HG02678 (cell line): ENCODE data around the gene RNF34.
"Not testable (repeated sequence)": the region's sequence is repeated elsewhere in the genome, so short reads cannot be mapped to it uniquely, and the experiment has no call there.

Experiments
- ATAC-seq: cut with Tn5 transposase; IDR thresholded peaks from one replicate; pipeline ENCODE4 v1.9.1; 2021; ENCODE audit warnings: mild to moderate bottlenecking, moderate library complexity; ENCODE audit not compliant: unreplicated experiment

The RNF34 gene, protein sequence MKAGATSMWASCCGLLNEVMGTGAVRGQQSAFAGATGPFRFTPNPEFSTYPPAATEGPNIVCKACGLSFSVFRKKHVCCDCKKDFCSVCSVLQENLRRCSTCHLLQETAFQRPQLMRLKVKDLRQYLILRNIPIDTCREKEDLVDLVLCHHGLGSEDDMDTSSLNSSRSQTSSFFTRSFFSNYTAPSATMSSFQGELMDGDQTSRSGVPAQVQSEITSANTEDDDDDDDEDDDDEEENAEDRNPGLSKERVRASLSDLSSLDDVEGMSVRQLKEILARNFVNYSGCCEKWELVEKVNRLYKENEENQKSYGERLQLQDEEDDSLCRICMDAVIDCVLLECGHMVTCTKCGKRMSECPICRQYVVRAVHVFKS

DNA sequence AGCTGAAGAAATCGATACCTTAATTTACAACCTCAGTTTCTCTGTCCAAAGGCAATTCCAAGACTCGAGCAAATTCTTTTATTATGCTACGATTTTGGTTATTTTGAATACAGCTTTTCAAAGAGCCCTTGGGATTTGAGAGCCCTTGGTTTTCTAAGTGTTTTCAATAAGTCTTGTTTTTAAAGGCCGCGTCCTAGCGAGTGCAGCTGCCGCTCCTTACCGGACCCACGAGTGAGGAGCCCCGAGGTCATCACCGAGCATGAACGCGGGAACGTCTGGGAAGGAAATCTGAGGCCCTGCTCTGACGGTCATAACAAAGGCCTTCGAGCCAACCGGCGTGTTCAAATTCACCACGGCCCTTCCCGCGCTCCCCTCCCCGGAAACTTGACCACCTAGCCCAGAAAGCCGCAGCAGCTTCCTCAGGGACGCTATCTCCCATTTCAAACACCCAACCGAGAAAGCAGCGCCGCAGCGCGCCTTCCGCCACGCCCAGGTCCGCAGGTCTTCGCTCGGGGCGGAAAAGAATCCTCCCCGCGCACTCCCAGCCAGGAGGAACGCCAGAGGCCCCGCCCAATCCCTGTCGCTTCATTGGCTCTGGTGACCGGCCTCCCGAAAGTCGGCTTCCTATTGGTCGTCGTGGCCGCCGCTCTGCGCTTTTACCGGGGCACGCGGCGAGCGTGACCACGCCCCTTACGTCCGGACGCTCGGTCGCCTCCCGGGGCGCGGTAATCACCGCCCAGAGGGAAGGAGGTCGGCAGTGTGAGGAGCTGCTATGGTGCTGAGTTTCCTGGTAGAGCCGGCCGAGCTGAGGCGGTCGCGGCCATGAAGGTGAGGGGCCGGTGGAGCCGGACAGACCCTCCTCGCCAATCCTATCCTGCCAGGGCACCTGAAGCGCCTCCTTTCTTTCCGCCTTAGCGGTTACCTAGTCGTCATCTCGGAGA, at the start of gene RNF34:
RNF34 (plus strand) TSS at position 728 of the 941 bp plus-strand sequence; CDS start at position 823, 95 bp downstream.
- peak; percentile 92 for ATAC-seq

DNA sequence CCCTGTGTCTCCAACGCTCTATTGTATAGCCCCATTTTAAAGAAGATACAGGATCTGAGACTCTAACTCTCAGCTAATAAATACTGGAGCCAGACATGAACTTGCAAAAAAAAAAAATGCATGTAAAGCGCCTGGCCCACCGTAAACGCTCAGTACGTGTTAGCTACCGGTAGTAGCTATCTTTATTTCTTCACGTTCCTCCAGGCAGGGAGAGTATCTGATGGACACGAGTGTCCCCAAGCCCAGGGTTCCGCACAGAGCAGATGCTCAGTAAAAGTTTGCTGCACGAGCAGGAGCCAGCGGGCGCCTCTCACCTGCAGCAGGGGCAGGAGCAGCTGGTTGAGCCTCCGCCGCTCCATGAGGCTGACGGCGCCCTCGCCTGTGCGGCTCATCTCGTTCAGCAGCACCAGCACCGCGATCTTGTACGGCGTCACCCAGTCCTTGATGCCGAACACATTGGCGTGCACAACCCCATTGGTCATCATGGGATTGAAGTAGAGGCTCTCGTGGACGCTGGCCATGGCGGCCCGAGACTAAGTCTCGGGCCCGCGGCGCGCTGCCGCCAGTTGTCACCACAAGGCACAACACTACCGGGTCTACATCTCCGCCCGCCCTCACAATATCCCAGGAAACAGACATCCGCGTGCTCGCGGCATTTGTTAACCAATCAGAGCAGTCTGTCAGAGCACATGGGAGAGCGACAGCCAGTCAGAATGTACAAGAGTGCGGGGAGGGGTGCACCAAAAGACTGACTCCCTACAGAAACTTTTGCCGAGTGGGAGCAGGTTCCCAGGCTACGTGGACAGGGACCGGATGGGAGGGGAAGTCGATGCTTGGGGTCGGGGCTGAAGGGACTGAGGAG, 47.9 kb upstream of the RNF34 start, which contains the start of gene ANAPC5:
ANAPC5 (minus strand) TSS at position 592 of the 862 bp plus-strand sequence; CDS start at position 521, 71 bp downstream.
- ATAC-seq = peak; percentile 96

DNA sequence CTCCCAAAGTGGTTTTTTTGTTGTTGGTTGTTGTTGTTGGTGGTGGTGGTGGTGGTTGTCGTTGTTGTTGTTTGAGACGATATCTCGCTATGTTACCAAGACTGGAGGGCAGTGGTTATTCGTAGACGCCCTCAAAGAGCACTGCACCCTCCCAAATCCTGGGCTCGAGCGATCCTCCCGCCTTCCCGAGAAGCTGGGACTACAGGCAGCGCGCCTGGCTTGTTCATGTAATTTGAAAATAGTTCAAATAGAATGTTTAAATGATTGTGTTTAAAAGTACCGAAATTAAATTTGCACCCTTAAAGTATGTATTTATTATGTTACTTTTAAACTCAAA, 47.3 kb upstream of the RNF34 start:
- ATAC-seq = no peak

DNA sequence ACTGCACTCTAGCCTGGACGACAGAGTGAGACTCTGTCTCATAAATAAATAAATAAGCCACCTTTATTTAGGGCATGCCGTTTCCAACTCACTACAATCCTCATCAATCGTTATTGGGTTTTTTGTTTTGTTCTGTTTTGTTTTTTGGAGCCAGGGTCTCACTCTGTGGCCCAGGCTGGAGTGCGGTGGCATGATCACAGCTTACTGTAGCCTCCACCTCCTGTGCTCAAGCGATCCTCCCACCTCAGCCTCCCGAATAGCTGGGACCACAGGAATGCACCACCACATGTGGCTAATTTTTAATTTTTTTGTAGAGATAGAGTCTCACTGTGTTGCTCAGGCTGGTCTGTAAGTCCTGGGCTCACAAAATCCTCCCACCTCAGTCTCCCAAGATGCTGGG, 44.1 kb upstream of the RNF34 start:
- no peak for ATAC-seq

DNA sequence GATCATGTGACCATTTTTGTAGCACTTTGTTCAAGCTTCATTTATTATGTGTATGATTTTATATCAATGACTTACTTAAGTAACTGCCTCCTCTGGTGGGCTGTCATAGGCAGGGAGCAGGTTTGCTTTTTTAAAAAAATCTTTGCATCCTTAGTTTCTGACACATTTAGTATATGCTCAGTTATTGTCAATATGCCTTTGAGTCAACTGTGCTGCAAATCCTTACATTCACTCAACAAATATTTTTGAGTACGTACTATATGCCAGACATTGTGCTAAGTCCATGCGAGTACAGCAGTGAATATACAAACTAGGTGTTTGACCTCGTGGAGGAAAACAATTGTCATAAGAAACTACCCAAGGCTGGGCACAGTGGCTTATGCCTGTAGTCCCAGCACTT, 43.3 kb upstream of the RNF34 start:
- no peak for ATAC-seq

DNA sequence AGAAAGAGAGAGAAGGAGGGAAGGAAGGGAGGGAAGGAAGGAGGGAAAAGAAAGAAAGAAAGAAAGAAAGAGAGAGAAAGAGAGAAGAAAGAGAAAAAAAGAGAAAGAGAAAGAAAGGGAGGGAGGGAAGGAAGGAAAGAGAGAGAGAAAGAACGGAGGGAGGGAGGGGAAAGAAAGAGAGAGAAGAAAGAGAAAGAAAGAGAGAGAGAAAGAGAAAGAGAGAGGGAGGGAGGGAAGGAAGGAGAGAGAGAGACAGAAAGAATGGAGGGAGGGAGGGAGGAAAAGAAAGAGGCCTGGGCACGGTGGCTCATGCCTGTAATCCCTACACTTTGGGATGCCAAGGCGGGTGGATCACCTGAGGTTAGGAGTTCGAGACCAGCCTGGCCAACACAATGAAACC, 42.6 kb upstream of the RNF34 start:
- ATAC-seq = no peak

DNA sequence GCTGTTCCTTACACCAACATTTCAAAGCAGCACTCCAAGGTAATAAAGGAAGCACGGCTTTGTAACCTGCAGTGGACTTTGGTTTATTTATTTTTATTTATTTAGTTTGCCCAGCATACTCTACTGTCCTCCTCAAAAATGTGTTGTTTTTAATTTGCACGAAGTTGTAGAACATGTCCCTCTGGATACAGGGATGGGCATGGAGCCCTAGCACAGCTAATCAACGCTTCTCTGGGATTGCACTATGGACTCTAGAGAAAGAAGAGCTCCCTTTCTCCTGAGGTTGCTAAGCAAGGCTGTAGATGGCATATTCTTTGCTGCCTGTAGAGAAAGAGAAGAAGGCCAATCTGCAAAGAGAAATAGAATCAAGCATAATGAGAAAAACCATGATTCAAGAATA, 41.8 kb upstream of the RNF34 start:
- no peak for ATAC-seq

DNA sequence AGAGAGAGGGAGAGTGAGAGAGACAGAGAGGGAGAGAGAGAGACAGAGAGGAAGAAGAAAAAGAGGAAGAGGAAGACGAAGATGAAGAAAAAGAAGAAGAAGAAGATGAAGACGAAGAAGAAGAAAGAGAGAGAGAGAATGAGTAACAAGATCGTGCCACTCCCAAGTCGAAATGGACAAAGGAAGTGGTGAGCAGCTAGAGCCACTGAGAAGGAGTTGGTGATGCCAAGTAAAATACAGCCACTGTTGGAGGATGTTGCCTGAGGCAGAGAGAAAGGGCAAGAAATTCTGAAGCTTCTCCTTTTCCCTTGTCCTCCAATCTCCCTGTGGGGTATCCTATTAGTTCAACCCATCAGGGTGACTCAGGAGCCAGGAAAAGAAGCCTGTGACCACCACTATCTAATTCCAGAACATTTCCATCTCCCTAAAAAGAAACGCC, 35.2 kb upstream of the RNF34 start:
- ATAC-seq = no peak

DNA sequence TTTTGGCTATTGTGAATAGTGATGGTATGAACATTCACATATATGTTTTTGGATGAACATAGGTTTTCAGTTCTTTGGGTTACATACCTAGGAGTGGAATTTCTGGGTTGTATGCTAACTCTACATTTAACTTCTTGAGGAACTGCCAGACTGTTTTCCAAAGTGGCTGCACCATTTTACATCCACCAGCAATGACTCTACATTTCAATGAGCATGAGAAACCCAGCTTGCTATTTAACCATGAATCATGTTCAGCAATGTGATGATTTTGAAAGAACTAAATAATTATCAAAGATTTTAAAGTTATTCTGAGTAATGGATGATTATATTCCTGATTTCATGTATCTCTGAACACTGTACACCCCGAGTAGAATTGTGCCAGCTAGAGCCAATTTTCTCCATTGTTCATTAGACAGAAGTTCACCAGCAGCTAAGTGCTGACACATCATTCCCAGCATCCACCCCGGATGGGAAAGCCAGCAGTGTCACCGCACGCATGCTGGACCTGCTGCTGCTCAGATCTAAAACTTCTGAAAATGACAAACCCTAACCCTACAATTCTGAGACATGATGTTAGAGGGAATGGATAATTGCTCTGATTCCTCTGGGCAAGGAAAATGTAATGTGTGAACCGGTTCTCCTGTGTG, 34.4 kb upstream of the RNF34 start:
- ATAC-seq = no peak

DNA sequence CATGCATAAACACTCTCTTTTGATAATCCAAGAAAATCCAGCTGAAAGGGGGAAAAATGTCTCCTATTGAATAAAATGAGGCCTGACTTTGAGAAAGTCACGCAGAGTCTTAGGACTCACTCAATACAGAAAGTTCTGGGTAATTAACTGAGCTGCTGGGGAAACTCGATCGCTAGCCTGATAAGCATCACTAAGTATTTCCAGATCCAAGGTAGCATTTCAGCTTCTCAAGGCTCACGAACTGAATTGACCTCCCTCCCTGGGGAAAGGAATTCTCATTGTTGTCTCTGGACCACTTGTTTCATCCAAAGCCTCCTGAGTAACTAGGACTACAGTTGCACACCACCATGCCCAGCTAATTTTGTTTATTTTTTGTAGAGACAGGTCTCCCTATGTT, 33.9 kb upstream of the RNF34 start:
- no peak for ATAC-seq

DNA sequence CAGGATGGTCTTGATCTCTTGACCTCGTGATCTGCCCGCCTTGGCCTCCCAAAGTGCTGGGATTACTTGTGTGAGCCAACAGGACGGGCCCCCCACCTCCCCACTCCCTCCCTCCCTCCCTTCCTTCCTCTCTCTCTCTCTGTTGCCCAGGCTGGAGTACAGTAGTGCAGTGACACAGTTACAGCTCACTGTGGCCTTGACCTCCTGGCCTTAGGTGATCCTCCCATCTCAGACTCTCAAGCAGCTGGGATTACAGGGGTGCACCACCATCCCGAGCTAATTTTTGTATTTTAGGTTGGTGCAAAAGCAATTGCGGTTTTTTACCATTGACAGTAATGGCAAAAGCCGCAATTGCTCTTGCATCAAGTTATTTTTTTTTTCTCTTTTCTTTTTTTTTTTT, 28.5 kb upstream of the RNF34 start:
- ATAC-seq = no peak

DNA sequence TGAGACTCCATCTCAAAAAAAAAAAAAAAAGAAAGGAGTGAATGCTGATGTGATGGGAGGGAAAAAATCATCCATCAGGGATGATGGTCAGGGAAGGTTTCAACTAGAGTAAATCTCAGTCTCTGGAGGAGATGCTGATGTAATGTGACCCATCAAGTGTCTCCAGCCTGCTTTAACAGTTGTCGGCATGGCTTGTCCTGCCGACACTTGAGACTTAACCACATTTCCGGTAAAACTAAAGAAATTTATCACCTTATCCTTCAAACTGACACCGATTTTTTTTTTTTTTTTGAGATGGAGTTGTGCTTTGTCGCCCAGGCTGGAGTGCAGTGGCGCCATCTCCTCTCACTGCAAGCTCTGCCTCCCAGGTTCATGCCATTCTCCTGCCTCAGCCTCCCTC, 26.2 kb upstream of the RNF34 start:
- ATAC-seq = no peak

DNA sequence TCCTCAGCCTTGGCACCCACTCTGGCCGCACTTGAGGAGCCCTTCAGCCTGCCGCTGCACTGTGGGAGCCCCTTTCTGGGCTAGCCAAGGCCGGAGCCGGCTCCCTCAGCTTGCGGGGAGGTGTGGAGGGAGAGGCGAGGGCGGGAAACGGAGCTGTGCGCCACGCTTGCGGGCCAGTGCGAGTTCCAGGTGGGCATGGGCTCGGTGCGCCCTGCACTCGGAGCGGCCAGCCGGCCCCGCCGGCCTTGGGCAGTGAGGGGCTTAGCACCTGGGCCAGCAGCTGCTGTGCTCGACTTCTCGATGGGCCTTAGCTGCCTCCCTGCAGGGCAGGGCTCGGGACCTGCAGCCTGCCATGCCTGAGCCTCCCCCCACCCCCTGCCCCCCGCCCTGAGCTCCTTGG, 25.6 kb upstream of the RNF34 start:
- not testable (repeated sequence) for ATAC-seq

DNA sequence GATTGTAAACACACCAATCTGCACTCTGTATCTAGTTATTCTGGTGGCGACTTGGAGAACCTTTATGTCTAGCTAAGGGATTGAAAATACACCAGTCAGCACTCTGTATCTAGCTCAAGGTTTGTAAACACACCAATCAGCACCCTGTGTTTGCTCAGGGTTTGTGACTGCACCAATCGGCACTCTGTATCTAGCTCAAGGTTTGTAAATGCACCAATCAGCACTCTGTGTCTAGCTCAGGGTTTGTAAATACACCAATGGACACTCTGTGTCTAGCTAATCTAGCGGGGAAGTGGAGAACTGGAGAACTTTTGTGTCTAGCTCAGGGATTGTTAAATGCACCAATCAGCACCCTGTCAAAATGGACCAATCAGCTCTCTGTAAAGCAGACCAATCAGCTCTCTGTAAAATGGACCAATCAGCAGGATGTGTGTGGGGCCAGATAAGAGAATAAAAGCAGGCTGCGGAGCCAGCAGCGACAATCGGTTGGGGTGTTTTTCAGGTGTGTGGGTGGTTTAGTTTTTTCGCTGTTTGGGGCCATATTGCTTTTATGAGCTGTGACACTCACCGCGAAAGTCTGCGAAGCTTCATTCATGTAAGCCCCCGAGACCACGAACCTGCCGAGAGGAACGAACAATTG, 24.9 kb upstream of the RNF34 start:
- ATAC-seq = not testable (repeated sequence)

DNA sequence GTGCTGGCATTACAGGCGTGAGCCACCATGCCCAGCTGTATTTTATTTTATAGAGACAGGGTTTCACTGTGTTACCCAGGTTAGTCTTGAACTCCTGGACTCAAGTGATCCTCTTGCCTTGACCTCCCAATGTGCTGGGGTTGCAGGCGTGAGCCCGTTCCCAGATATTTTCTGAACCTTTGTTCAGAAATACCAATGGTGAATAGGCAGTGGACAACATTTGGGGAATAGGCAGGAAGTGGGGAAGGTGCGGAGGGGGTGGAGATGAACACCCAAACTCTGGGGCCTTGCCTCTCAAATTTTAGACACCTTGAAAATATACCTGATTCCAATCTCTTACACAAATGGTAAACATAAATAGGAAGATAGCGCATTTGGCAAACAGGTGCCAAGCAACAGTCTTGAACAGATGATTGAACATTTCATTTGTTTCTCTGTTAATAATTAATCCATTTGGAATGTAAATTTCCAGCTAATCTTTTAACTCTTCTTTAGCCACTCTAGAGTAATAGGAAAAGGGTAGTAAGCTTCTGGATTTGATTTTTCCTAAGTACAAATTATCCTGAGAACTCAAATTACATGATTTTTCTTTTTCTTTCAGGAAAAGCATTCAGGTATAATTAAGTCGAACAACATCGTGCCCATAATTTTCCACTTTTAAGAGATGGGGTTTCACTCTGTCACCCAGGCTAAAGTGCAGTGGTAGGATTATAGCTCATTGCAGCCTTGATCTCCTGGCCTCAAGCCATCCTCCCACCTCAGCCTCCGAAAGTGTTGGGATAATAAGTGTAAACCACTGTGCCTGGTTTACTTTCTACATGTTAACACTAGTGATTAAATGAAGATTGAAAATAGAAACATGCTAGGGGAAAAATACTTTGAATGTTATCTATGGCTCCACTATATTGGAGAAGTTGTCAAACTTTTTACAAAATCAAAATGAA, 22.9 kb upstream of the RNF34 start:
- no peak for ATAC-seq

DNA sequence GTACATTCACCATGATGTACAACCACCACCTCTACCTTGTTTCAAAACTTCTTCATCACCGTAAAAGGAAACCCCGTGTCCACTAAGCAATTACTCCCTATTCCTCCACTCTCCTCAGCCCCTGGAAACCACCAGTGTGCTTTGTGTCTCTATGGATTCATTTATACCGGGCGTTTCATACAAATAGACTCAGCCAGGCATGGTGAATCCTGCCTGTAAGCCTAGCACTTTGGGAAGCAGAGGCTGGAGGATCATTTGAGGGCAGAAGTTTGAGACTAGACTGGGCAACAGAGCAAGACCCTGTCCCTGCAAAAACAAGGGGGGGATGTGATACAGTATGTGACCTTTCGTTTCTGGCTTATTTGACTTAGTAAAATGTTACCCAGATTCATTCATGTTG, 21.2 kb upstream of the RNF34 start:
- no peak for ATAC-seq

DNA sequence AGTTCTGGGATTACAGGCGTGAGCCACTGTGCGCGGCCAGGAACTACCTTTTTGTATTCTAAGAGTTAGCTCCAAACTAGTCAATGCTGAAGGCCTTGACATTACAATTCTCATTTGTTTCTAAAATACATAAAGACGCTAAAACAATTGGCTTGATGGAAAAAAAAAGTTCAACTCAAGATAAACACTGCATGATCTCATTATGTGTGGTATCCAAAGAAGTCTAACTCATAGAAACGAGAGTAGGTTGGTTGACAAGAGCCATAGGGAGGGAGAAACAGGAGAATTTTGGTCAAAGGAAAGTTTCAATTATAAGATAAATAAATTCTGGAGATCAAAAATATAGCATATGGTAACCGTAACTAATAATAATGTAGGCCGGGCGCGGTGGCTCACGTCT, 20.0 kb upstream of the RNF34 start:
- no peak for ATAC-seq

DNA sequence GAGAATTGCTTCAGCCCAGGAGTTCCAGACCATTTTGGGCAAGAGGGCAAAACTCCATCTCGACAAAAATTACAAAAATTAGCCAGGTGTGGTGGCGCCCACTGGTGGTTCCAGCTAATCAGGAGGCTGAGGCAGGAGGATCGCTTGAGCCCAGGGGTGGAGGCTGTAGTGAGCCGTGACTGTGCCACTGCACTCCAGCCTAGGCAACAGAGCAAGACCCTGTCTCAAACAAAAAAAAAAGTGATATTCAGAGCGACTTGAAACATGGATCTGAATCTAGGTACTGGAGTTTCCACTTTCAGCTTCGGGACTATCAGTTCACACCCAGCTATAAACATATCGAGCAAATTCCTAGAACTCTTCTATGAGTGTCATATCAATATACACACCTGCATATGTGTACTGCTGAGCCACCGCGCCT, 16.3 kb upstream of the RNF34 start:
- no peak for ATAC-seq

DNA sequence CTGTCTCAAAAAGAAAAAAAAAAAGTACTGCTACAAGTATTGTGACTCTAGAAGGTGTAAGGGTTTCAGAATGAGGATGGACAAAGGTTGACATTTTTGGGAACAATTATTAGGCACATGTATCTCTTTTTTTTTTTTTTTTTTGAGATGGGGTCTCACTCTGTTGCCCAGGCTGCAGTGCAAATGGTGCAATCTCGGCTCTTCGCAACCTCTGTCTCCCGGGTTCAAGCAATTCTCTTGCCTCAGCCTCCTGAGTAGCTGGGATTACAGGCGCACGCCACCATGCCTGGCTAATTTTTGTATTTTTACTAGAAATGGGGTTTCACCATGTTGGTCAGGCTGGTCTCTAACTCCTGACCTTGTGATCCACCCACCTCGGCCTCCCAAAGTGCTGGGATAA, 15.0 kb upstream of the RNF34 start:
- not testable (repeated sequence) for ATAC-seq
